Lower leg skin (tissue), 3 donors: ENCODE data around the gene LRP3.

ENCODE experiments used
- POLR2A ChIP-seq, 2 donors: fragments of 450-650 bp; IDR thresholded peaks; one replicate each; pipeline ENCODE4 v1.6.1; 2016 to 2017; ENCODE audit warnings: antibody characterized with exemption in 2 of 2, mild to moderate bottlenecking in 1 of 2, moderate library complexity in 1 of 2
- TF ChIP-seq, protein P1 (sequence below), 3 donors: fragments of 450-650 bp; IDR thresholded peaks; one replicate each; pipeline ENCODE4 v1.5.1; 2016; ENCODE audit warnings: antibody characterized with exemption in 3 of 3, mild to moderate bottlenecking in 3 of 3, moderate library complexity in 2 of 3

DNA sequence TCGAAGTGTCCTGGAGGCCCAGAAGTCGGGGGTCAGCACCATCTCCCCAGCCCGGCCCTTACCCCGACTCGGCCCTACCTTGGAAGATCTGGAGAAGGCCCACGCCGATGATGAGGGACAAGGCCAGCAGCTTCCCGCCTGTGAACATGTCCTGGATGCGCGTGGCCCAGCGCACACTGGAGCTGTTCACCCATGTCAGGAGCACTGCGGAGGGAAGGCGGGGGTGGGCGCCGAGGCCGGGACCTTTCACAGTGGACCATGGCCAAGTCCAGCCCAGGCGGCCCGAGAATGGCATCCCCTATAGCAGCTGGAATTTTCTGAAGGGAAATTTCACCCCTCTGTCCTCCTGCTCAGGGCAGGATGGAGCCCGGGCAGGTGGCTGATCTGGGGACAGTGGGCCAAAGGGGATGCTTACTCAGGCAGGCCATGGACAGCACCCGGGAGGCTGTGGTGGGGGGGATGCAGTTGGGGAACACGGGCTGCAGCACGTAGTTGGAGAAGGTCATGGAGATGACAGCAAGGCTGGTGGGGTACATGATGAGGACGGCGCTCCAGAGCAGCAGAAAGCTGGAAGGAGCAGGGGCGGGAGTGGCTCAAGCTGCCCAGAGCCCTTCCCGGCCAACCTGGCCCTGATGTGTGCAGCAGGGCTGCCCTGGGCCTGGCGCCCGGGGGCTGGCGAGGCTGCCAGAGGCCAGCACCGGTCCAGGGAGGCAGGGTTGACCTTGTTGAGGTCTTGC is 18.5 kb downstream of the LRP3 start:
- TF ChIP-seq, protein P1, sequence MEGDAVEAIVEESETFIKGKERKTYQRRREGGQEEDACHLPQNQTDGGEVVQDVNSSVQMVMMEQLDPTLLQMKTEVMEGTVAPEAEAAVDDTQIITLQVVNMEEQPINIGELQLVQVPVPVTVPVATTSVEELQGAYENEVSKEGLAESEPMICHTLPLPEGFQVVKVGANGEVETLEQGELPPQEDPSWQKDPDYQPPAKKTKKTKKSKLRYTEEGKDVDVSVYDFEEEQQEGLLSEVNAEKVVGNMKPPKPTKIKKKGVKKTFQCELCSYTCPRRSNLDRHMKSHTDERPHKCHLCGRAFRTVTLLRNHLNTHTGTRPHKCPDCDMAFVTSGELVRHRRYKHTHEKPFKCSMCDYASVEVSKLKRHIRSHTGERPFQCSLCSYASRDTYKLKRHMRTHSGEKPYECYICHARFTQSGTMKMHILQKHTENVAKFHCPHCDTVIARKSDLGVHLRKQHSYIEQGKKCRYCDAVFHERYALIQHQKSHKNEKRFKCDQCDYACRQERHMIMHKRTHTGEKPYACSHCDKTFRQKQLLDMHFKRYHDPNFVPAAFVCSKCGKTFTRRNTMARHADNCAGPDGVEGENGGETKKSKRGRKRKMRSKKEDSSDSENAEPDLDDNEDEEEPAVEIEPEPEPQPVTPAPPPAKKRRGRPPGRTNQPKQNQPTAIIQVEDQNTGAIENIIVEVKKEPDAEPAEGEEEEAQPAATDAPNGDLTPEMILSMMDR (IDR thresholded peaks at IDR 0.05) = no peak
- no peak for TF ChIP-seq POLR2A (IDR thresholded peaks at IDR 0.05)
